ENCODE data around the gene NEK6.

GRCh38 chr9:124272979-124273378 is 15.2 kb downstream of the NEK6 start:
- no peak for TF ChIP-seq CTCF (IDR thresholded peaks at IDR 0.05; ENCODE audit: borderline replicate concordance, extremely low read depth, low read length, poor library complexity, severe bottlenecking)
- no peak for TF ChIP-seq EZH2 (IDR thresholded peaks at IDR 0.05; ENCODE audit: borderline replicate concordance, low read depth, low read length, severe bottlenecking)
